Measurements from ENCODE around the gene ITFG2.

GRCh38 chr12:2794736-2795289 lies 17.7 kb upstream of the ITFG2 start, which contains the start of gene FKBP4:
- TF ChIP-seq EZH2 (optimal IDR thresholded peaks at IDR 0.05; ENCODE audit: low read depth, low read length), result no peak
- no peak for TF ChIP-seq EZH2phosphoT487 (IDR thresholded peaks at IDR 0.05; ENCODE audit: low read length)
- no peak for TF ChIP-seq CTCF (IDR thresholded peaks at IDR 0.05; ENCODE audit: low read length)

Data from MM.1S (cell line).